HG02852 (cell line): ENCODE measurements around the gene SH3RF3.

ENCODE experiments used
- ATAC-seq: cut with Tn5 transposase; IDR thresholded peaks from one replicate; pipeline ENCODE4 v1.9.1; 2021; ENCODE audit warnings: mild to moderate bottlenecking, moderate library complexity; ENCODE audit not compliant: unreplicated experiment

SH3RF3 gene

GRCh38 chr2:109382951-109383350 lies 253.9 kb downstream of the SH3RF3 start:
- no peak for ATAC-seq

GRCh38 chr2:109383505-109384307 lies 254.7 kb downstream of the SH3RF3 start:
- ATAC-seq: no peak

GRCh38 chr2:109384308-109385271 lies 255.6 kb downstream of the SH3RF3 start:
- ATAC-seq: no peak

- ATAC-seq: no peak
These were observed 256.5 kb downstream of the SH3RF3 start for GRCh38 chr2:109385506-109385905.

- ATAC-seq: no peak
These were observed 257.1 kb downstream of the SH3RF3 start for GRCh38 chr2:109386004-109386695.

GRCh38 chr2:109387221-109387735 lies 258.3 kb downstream of the SH3RF3 start:
- ATAC-seq: no peak

- ATAC-seq: no peak
These were observed 258.9 kb downstream of the SH3RF3 start for GRCh38 chr2:109387778-109388469.

GRCh38 chr2:109391243-109391642 lies 262.2 kb downstream of the SH3RF3 start:
- ATAC-seq: no peak

GRCh38 chr2:109392140-109392539 lies 263.1 kb downstream of the SH3RF3 start:
- ATAC-seq: no peak

- no peak for ATAC-seq
These were observed 264.0 kb downstream of the SH3RF3 start for GRCh38 chr2:109392816-109393661.

- ATAC-seq: no peak
These were observed 264.6 kb downstream of the SH3RF3 start for GRCh38 chr2:109393662-109393972.

- no peak for ATAC-seq
These were observed 266.6 kb downstream of the SH3RF3 start for GRCh38 chr2:109395494-109396201.

- ATAC-seq: no peak
These were observed 267.5 kb downstream of the SH3RF3 start for GRCh38 chr2:109396202-109397180.

- no peak for ATAC-seq
These were observed 268.9 kb downstream of the SH3RF3 start for GRCh38 chr2:109397893-109398292.

- no peak for ATAC-seq
These were observed 269.5 kb downstream of the SH3RF3 start for GRCh38 chr2:109398366-109399015.

- no peak for ATAC-seq
These were observed 270.1 kb downstream of the SH3RF3 start for GRCh38 chr2:109399066-109399465.

- ATAC-seq: no peak
These were observed 271.1 kb downstream of the SH3RF3 start for GRCh38 chr2:109400102-109400501.
